GM12872 (cell line): Measurements from ENCODE around the gene CTAGE1.

Experiments used
- TF ChIP-seq, protein P1 (sequence below): IDR thresholded peaks from 3 replicates; pipeline ENCODE4 v1.5.1; 2011; ENCODE audit warnings: low read depth, mild to moderate bottlenecking, low read length, moderate library complexity; ENCODE audit not compliant: insufficient read depth

Gene CTAGE1

DNA sequence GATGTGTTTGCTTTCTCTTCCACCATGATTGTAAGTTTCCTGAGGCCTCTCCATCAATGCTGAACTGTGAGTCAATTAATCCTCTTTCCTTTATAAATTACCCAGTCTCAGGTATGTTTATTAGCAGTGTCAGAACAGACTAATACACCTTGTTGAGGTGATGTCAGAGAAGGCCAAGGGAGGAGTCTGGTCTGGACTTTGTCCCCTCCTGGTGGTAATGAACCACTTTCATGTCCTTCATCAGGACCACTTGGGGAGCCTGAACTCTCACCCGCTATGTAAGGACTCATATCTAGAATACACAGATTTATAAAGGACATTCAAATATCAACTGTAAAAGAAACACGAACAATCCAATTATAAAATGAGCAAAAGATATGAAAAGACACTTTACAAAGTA is 2.9 kb upstream of the CTAGE1 start:
- TF ChIP-seq, protein P1, sequence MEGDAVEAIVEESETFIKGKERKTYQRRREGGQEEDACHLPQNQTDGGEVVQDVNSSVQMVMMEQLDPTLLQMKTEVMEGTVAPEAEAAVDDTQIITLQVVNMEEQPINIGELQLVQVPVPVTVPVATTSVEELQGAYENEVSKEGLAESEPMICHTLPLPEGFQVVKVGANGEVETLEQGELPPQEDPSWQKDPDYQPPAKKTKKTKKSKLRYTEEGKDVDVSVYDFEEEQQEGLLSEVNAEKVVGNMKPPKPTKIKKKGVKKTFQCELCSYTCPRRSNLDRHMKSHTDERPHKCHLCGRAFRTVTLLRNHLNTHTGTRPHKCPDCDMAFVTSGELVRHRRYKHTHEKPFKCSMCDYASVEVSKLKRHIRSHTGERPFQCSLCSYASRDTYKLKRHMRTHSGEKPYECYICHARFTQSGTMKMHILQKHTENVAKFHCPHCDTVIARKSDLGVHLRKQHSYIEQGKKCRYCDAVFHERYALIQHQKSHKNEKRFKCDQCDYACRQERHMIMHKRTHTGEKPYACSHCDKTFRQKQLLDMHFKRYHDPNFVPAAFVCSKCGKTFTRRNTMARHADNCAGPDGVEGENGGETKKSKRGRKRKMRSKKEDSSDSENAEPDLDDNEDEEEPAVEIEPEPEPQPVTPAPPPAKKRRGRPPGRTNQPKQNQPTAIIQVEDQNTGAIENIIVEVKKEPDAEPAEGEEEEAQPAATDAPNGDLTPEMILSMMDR, result no peak

DNA sequence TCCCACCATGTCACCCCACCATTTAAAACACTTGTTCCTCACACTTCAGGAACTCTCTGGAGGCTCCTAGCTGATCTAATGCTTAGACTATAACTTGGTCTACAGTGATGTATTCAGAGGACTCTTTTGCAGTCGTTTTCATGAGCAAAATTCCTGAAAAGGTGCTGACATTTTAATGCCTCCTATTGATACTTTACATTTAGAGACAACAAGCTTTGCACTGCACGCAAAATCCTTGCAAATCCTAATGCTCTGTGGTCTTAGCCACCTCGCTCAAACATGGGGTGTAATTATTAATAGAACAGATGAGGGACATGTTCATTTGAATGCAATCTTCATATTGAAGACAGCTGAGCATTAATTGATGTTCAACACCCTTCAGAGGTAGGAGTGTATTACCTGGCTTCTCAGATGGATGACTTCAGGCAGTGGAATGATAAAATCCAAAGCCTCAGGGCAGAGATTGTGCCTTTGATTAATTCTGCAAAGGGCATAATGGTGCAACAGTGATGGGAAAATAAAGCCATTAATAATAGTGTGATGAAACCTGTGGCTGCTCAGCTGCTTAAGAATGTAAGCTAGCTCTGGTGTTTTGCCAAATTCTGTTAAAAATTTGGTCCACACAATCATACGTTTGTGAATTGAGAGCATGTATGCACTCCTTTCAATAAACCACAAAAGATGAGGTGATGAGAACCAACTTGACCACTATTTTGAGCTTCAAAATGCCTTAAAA is 5.4 kb downstream of the CTAGE1 start:
- TF ChIP-seq, protein P1, result no peak

DNA sequence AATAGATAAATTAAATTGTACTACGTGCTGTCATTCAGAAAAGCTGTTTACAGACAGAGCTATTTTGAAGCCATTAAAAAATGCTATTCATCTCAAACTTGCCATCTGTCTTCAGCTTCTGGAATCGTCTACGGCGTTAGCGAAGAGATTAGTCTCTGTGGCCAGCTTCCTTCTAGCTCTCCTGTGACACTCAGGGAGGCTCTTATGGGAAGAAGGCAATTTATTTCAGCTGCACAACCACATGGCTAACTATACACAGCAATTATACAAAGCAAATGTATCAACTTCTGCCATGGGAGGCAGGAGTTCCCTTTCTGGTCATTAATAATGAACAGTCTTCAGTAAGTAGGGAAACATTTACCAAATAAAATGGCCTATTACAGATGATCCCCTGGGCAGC is 6.3 kb downstream of the CTAGE1 start:
- TF ChIP-seq, protein P1, result no peak

DNA sequence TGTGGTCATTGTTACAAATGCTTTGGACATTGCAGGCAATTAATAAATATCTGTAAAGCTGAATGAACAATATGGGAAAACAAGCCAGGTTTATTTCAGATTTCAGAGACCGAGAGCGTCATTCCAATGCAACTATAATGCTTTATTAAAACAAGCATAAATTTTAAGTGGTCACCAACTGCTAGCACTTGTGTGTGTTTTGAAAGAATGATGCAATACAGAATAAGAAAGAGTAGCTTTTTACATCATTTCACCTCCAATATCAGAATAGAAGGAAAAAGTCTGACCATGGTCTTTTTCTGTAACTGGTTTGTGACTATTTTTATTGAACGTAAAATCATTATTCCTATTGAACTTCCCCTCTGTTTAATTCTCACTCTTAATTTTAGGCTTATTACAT is 7.6 kb downstream of the CTAGE1 start:
- TF ChIP-seq, protein P1, result no peak

DNA sequence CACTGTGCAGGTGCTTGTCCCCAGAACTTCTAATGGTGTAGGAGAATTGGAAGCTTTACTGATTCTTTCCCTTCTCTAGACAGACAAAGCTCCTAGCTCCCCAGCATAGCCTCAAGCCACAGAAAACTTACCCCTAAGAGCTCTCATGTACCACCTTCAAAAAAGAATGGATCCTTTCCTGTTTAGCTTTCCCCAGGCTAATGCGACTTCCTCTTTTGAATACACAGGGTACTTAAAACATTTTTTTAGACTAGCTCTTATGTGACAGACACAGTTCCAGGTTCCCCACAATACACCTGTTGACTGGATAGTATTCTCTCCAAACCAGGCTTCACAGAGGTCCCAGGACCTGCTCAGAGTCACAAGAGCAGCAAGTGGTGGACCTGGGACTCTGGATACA is 8.3 kb downstream of the CTAGE1 start:
- TF ChIP-seq, protein P1, result no peak

DNA sequence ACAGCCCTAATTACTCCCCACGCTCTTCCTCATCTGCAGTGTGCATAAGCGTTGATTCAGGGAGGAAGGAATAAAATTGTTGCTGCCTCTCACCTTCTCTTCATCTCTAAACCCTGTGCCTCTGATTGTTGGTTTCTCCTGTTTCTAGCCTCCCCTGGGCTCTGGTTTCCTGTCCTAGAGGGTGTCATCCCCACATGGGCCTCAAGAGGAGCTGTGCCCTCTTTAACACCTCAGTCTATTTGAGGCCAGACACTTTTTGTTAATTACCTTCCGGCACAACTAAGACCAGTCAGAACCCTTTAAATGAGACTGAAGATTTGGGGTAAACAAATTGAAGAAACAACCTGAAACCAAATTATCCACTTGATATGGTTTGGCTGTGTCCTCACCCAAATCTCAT is 9.7 kb downstream of the CTAGE1 start:
- TF ChIP-seq, protein P1, result peak; percentile 30; the same call in 1 of the 3 replicates

DNA sequence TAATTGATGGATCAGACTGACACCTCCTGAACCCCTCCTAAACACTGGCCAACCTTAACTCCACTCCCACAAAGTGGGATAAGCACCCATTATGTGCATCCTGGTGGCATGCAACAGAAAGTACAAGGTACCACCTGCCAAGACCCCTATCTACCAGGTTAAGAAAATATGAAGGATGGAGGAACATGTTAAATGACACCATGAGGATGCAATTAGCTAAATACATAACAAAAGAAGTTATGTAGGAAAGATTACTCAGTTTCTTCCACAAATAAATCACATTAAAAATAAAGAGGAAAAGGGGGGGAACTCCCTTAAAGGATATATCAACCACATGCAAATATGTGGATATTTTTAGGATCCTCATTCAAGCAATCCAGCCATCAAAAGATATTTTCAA is 12.6 kb downstream of the CTAGE1 start:
- TF ChIP-seq, protein P1, result no peak
